ENCODE results near the gene CT47C1. TPM values are rescaled to one million over a fixed set of nuclear protein-coding genes. Genes with fewer than 3 reads are reported as not detected.
"Not testable (repeated sequence)": the region's sequence is repeated elsewhere in the genome, so short reads cannot be mapped to it uniquely, and the experiment has no call there.

The CT47C1 gene
- total RNA-seq, result not detected

GRCh38 chrX:119072744-119073143, at the start of gene CT47C1:
Gene CT47C1, plus strand, starts transcription at chrX:119072993. Its CDS starts 233 bp downstream, at chrX:119073226.
- no peak within 1 kb of the TSS for H3K27ac ChIP-seq

GRCh38 chrX:119025900-119026299, 46.9 kb upstream of the CT47C1 start:
- DNase-seq, result no peak
- WGBS, 2 donors, result 99% methylated on average over 5 of the region's 5 CpGs
- Histone ChIP-seq H3K27me3 (no peaks in the 10 kb centered on the region), H3K9me3 (no peaks in the 10 kb centered on the region), H3K27ac (no peak overlapping the region), H3K36me3 (no peaks in the 10 kb centered on the region), H3K4me1 (no peaks in the 10 kb centered on the region), H3K4me3 (replicated peaks in 1 of 3) (no peak overlapping the region)
- no peak for TF ChIP-seq POLR2A (IDR thresholded peaks at IDR 0.05)
- TF ChIP-seq, protein P1, sequence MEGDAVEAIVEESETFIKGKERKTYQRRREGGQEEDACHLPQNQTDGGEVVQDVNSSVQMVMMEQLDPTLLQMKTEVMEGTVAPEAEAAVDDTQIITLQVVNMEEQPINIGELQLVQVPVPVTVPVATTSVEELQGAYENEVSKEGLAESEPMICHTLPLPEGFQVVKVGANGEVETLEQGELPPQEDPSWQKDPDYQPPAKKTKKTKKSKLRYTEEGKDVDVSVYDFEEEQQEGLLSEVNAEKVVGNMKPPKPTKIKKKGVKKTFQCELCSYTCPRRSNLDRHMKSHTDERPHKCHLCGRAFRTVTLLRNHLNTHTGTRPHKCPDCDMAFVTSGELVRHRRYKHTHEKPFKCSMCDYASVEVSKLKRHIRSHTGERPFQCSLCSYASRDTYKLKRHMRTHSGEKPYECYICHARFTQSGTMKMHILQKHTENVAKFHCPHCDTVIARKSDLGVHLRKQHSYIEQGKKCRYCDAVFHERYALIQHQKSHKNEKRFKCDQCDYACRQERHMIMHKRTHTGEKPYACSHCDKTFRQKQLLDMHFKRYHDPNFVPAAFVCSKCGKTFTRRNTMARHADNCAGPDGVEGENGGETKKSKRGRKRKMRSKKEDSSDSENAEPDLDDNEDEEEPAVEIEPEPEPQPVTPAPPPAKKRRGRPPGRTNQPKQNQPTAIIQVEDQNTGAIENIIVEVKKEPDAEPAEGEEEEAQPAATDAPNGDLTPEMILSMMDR (IDR thresholded peaks at IDR 0.05), result no peak
- intact Hi-C loops (cut with DNase I), result no loop called here

More at GRCh38 chrX:119072744-119073143, at the start of gene CT47C1:
- no peak for DNase-seq
- H3K9me3 ChIP-seq, result no peaks in the 10 kb centered on the region
- H3K4me1 ChIP-seq, result no peaks in the 10 kb centered on the region
- no peak within 1 kb of the TSS for H3K4me3 ChIP-seq (replicated peaks in 1 of 3)
- 94 to 96% methylated on average over 6 of the region's 6 CpGs for WGBS, 2 donors
- TF ChIP-seq, protein P1 (IDR thresholded peaks at IDR 0.05), result no peak
- no peak for TF ChIP-seq POLR2A (IDR thresholded peaks at IDR 0.05)
- intact Hi-C loops (cut with DNase I), result no loop called here
- no peaks in the 10 kb centered on the region for H3K27me3 ChIP-seq
- no peaks in the 10 kb centered on the region for H3K36me3 ChIP-seq

DNA sequence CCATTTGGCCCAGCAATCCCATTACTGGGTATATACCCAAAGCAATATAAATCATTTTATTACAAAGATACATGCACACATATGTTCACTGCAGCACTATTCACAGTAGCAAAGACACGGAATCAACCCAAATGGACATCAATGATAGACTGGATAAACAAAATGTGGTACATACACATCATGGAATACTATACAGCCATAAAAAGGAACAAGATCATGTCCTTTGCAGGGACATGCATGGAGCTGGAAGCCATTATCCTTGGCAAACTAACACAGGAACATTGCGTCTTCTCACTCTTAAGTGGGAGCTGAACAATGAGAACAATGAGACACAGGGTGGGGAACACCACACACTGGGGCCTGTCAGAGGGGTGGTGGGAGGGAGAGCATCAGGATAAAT, 46.4 kb upstream of the CT47C1 start:
- H3K36me3 ChIP-seq; H3K4me3 ChIP-seq (replicated peaks in 1 of 3); DNase-seq; H3K4me1 ChIP-seq; H3K9me3 ChIP-seq; intact Hi-C loops (cut with DNase I); H3K27me3 ChIP-seq; H3K27ac ChIP-seq: not testable (repeated sequence)
- 88 to 96% methylated on average over 2 of the region's 2 CpGs for WGBS, 2 donors

GRCh38 chrX:119027960-119028732, 44.6 kb upstream of the CT47C1 start:
- H3K27ac ChIP-seq; intact Hi-C loops (cut with DNase I); H3K4me3 ChIP-seq (replicated peaks in 1 of 3); DNase-seq; H3K4me1 ChIP-seq; H3K36me3 ChIP-seq; H3K9me3 ChIP-seq; H3K27me3 ChIP-seq: not testable (repeated sequence)
- WGBS, 2 donors, result 87 to 97% methylated on average over 5 to 16 of the region's 28 CpGs

DNA sequence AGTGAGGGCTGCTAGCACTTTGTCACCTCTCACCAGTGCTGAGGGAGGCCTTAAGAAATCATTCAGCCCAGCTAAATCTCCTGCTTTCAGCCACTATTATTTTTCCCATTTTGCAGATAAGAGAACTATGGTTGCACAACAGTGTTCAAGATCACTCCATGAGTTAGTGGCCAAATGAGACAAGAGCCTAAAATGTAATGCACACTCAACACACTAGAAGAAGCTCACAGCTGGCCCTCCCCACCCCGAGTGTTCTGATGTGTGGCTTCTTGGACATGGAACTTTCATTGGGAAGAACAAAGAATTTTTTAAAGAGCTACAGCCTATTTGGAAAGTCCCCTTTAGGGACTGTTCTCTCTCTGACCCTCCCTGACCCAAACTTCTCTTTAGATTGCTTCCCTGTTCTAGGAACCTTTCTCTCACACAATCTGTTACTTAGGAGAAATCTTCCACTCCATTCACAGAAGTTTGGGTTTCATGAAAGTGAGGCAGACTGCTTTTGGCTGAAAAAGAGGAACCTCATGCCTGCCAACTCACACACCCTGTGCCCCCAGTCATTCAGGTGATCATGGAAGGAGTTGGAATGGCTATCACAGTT, 44.0 kb upstream of the CT47C1 start:
- H3K4me1 ChIP-seq, result no peaks in the 10 kb centered on the region
- TF ChIP-seq POLR2A (IDR thresholded peaks at IDR 0.05), result no peak
- TF ChIP-seq, protein P1 (IDR thresholded peaks at IDR 0.05), result no peak
- H3K27ac ChIP-seq, result no peak overlapping the region
- no peak overlapping the region for H3K4me3 ChIP-seq (replicated peaks in 1 of 3)
- H3K27me3 ChIP-seq, result no peaks in the 10 kb centered on the region
- no peak for DNase-seq
- H3K36me3 ChIP-seq, result no peaks in the 10 kb centered on the region
- intact Hi-C loops (cut with DNase I), result no loop called here
- 43 to 56% methylated on average over 1 of the region's 1 CpG for WGBS, 2 donors
- H3K9me3 ChIP-seq, result no peaks in the 10 kb centered on the region

DNA sequence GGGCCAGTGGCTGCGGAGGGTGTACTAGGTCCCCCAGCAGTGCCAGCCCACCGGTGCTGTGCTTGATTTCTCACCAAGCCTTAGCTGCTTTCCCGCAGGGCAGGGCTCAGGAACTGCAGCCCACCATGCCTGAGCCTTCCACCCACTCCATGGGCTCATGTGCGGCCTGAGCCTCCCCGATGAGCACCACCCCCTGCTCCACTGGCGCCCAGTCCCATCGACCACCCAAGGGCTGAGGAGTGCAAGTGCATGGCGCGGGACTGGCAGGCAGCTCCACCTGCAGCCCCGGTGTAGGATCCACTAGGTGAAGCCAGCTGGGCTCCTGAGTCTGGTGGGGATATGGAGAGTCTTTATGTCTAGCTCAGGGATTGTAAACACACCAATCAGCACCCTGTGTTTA, 43.1 kb upstream of the CT47C1 start:
- H3K27ac ChIP-seq; H3K9me3 ChIP-seq; H3K4me1 ChIP-seq; H3K36me3 ChIP-seq; DNase-seq; H3K4me3 ChIP-seq (replicated peaks in 1 of 3); intact Hi-C loops (cut with DNase I); H3K27me3 ChIP-seq: not testable (repeated sequence)
- no CpG with 5 or more reads among the region's 10 CpGs for WGBS, 2 donors
